Inflammatory macrophage treated with lipopolysaccharide for 4 hours (primary cell): ENCODE results near the gene APAF1.
A peak's percentile ranks its signal among the peaks of the same experiment; 100 is the strongest.
"Not testable (repeated sequence)": the region's sequence is repeated elsewhere in the genome, so short reads cannot be mapped to it uniquely, and the experiment has no call there.

Experiments used
- DNase-seq: peaks from one replicate; pipeline ENCODE4 v3.0.0-alpha.2; 2020

Gene APAF1

DNA sequence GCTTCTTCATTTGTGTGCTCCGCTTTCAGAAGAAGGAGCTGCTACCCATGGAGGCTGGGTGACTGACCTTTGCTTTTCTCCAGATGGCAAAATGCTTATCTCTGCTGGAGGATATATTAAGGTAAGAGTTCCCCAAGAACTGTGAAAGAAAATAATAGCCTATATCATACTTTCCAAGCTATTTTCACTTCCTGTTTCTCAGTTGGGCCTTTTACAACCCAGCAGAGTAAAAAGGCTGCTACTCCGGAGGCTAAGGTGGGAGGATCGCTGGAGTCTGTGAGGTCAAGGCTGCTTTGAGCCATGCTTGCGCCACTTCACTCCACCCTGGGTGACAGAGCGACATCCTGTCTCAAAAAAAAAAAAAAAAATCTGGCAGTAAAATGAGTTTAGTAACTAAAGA lies 82.1 kb downstream of the APAF1 start:
- DNase-seq: peak; percentile 35

GRCh38 chr12:98730412-98730811 lies 85.3 kb downstream of the APAF1 start:
- no peak for DNase-seq

DNA sequence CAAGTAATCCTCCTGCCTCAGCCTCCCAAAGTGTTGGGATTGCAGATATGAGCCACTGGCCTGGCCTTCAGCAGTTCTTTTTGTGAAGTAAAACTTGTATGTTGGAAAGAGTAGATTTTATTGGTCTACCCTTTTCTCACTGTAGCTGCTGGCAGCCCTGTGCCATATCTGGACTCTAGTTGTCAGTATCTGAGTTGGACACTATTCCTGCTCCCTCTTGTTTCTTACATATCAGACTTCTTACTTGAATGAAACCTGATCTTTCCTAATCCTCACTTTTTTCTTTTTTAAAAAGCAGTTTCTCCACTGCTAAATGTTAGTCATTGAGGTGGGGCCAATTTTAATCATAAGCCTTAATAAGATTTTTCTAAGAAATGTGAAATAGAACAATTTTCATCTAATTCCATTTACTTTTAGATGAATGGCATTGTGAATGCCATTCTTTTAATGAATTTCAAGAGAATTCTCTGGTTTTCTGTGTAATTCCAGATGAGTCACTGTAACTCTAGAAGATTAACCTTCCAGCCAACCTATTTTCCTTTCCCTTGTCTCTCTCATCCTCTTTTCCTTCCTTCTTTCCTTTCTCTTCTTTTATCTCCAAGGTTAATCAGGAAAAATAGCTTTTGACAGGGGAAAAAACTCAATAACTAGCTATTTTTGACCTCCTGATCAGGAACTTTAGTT lies 88.7 kb downstream of the APAF1 start:
- DNase-seq: no peak

DNA sequence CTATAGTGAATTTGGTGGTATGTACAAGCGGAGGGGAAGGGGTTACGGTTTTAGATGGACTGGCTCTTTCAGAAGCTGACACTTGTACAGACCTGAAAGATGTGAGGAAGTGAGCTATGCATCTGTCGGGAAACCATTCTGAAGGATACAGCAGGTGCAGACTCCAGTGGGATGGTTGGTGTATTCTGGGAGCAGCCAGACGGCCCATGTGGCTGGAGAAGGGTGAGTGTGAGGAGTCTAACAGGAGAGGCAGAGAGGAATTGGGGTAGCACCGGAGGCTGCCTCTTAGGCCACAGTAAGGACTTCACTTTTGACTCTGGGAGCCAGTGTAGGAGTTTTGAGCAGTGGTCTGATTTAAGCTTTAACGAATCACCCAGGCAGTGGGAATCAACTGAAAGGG lies 90.7 kb downstream of the APAF1 start:
- DNase-seq: no peak

DNA sequence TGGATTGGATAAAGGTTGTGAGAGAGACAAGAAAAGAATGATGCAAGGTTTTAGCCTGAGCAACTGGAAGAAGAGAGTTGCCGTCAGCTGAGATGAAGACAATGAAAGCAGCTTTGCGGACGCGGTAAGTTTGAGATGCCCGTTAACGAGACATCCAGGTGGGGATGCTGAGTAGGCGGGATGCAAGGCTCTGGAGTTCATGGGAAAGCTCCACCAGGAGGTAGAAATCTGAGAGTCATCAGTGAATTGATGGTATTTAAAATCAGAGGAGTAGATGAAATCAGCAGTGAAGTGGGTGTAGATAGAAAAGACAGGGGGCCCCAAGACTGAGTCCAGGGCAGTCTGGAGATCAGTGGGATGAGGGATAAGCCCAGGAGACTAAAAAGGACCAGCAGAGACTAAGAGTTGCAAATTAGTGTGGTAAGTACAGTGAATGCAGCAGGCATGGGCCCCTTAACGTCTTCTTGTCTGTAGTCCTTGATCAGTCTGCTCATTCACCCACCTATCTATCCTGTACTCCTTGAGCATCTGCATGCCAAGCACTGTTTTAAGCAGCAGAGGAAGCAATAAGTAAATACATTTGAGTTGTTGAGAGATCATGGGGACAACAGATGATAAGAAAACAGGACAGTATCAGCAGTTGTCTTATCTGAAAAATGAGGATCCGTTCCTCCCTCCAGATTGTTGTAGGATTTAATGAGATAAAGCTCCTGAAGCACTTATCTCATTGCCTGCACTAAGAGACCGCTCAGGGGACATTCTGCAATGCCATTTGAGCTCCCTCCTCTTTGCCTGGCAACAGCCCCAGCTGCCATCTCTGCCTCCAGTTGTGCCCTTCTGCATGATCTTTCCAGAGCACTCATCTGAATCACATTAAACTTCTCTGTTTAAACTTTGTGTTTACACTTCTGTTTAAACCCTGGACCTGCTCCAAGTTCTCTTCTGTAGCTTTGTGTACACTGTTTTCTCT lies 91.5 kb downstream of the APAF1 start:
- DNase-seq: no peak

- no peak for DNase-seq
Measured at GRCh38 chr12:98737322-98737712, 92.2 kb downstream of the APAF1 start.

GRCh38 chr12:98738002-98738401 lies 92.9 kb downstream of the APAF1 start:
- no peak for DNase-seq

GRCh38 chr12:98738539-98738938 lies 93.4 kb downstream of the APAF1 start:
- no peak for DNase-seq

DNA sequence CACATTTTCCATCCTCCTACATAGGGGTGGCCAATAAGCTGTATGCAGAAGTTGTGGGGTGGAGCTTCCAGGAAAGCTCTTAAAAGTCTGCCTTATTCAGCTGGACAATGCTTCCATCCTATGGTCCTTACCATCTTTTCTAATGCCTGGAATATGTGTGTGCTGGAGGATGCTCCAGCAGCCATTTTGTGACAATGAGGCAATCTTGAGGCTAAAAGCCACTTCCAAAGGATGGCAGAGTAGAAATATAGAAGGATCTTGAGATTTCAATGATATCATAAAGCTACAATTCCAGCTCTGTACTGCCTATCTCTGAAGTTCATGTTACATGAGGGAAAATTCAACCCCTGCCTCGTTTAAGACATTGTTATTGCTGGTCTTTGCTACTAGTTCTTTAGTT lies 95.7 kb downstream of the APAF1 start:
- no peak for DNase-seq

- no peak for DNase-seq
Measured at GRCh38 chr12:98741196-98741555, 96.1 kb downstream of the APAF1 start.

GRCh38 chr12:98741556-98742265 lies 96.6 kb downstream of the APAF1 start:
- DNase-seq: no peak

- DNase-seq: peak; percentile 32
Measured at GRCh38 chr12:98743362-98743953, 98.4 kb downstream of the APAF1 start.

DNA sequence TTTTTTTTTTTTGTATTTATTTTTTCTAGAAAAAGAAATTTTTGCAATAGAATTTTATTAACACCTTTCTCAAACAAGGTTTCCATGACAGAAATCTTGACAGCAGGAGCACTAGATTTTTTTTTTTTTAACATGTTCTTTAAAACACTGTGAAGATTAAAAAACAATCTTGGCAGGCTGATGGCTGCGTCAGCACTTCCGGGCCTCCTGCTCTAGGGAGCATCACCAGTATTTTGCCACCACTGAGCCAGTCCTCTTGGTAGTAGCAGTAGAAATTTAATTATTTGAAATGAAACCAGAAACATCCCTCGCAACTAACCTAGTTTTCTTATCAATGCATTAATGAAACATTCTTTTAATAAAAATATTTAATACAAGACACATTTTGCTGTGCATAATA lies 99.6 kb downstream of the APAF1 start:
- no peak for DNase-seq

DNA sequence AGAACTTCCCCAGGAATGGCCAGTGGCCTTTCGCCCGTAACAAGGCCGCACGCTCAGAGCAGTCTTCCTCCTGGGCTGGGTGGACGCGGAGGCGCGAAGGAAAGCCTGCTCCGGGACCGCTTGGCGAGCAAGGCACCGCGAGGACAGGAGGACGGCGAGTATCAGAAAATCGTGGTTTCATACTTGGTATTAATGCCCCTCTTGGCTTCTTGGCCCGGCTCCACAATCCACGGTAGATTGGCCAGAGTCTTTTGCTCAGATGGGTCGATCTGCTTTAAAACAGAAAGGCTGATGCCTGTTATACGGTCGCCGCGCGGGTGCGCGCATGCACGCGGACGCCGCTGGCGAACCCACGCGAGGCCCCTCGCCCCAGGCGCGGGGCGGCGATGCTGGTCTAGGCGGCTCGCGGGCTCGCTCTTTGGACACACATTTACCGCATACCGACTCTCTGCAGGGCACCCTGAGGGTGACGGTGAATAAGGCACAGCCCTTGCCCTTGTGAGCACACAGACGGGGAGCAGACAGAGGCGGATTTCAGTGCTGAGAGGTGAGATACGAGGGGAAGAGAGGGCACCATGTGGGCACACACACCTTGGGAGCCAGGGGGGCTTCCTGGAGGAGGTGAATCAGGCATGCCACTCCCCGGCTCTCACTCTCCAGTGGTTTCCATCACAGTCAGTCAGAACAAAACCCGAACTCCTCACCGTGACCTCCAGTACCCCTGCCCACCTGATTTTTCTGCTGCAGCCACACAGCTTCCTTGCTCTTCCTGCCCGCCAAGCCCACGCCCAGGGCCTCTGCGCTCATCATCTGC lies 100.7 kb downstream of the APAF1 start:
- peak; percentile 3 for DNase-seq

DNA sequence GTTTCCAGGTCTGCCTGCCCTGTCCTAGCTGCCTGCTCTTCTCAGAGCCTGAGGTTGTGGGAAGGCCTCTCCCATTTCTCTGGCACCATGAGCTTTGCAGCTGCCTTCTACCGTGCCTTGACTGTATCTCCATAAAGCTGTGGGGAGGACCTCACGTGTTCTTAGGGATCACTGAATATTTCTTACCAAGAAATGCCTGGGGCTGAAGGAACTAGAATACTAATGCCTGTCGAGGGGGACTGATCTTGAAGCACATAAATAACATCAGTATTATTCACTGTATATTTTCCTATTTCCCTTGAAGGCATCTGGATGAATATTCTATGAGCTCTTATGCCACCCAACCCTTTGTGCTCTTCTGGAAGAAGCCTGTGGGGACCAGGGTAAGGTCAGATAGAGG lies 103.4 kb downstream of the APAF1 start:
- no peak for DNase-seq

- DNase-seq: no peak
Measured at GRCh38 chr12:98750511-98750910, 105.4 kb downstream of the APAF1 start.

DNA sequence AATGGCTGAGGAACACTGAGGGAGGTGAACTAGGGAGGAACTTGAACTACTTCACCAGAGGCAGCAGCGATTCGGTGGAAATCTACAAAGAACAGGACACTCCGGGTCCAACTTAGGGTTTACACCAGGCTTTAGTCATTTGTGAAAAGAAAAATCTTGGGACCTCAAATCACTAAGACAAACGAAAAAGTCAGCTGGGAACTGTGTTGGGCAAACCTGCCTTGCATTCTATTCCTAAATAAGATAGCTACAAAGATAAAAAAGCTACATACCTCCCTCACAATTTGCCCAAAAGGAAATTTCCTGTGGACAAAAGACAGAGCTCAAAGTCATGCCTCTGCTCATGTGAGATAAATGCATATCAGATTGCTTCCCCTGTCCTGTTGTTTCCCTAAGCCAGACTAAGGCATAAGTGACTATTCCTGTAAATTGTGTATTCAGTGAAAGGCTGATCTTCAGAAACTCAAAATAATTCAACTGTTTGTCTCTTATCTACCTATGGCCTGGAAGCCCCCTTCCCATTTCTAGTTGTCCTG lies 106.6 kb downstream of the APAF1 start:
- no peak for DNase-seq

- no peak for DNase-seq
Measured at GRCh38 chr12:98752726-98753125, 107.6 kb downstream of the APAF1 start.

GRCh38 chr12:98754095-98754494 lies 109.0 kb downstream of the APAF1 start:
- no peak for DNase-seq

DNA sequence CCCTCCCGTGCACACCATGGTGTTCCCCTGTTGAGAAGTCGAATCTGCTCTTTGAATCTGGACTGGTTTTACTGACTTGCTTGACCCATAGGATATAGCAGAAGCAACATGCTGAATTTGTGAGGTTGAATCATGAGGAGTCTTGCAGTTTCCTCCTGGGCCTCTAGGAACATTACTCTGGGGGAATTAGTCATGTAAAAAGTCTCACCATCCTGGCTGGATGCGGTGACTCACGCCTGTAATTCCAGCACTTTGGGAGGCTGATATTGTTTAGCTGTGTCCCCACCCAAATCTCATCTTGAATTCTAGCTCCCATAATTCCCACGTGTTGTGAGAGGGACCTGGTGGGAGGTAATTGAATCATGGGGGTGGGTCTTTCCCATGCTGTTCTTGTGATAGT lies 110.8 kb downstream of the APAF1 start:
- not testable (repeated sequence) for DNase-seq

DNA sequence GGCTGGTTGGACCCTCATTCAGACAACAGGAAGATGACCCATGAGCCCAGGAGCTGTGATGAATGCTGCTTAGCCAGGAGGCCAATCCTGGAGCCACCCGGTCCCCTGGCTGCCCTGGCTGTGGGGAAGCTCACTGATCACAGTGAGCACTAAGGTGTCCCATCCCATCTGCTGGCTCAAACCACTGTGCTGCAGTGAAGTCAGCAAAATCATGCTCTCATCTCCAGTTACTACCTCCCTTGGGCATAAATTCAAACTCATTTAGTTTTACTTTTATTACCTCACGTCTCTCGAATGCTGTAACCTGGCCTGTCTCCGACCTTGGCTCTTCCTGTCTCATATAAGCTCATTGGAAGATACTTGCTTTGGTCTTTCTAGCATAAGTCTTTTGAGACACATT lies 112.4 kb downstream of the APAF1 start:
- no peak for DNase-seq

- DNase-seq: no peak
Measured at GRCh38 chr12:98758331-98758730, 113.2 kb downstream of the APAF1 start.
